HG03354 (cell line): ENCODE measurements around the gene OGA.

Experiments used
- ATAC-seq: cut with Tn5 transposase; IDR thresholded peaks from one replicate; pipeline ENCODE4 v1.9.1; 2021; ENCODE audit warnings: mild to moderate bottlenecking; ENCODE audit not compliant: unreplicated experiment, poor library complexity, severe bottlenecking

The OGA gene

GRCh38 chr10:101766753-101767599 is 51.3 kb downstream of the OGA start:
- no peak for ATAC-seq

- ATAC-seq, result no peak
Observed at GRCh38 chr10:101766306-101766705, 51.9 kb downstream of the OGA start.

- ATAC-seq, result no peak
Observed at GRCh38 chr10:101763141-101763846, 55.0 kb downstream of the OGA start.

GRCh38 chr10:101762736-101763135 is 55.5 kb downstream of the OGA start:
- no peak for ATAC-seq

GRCh38 chr10:101761226-101761625 is 57.0 kb downstream of the OGA start:
- no peak for ATAC-seq

GRCh38 chr10:101760510-101760909 is 57.7 kb downstream of the OGA start:
- ATAC-seq, result no peak

- ATAC-seq, result no peak
Observed at GRCh38 chr10:101759309-101760247, 58.7 kb downstream of the OGA start.

- no peak for ATAC-seq
Observed at GRCh38 chr10:101758858-101759257, 59.4 kb downstream of the OGA start.

- no peak for ATAC-seq
Observed at GRCh38 chr10:101752241-101752640, 66.0 kb downstream of the OGA start.

GRCh38 chr10:101749047-101750016 is 68.9 kb downstream of the OGA start:
- ATAC-seq, result no peak

GRCh38 chr10:101748496-101748895 is 69.7 kb downstream of the OGA start:
- ATAC-seq, result no peak

GRCh38 chr10:101745074-101745696 is 73.1 kb downstream of the OGA start:
- ATAC-seq, result no peak

GRCh38 chr10:101744267-101744666 is 74.0 kb downstream of the OGA start:
- ATAC-seq, result no peak

- no peak for ATAC-seq
Observed at GRCh38 chr10:101741938-101742337, 76.3 kb downstream of the OGA start.

GRCh38 chr10:101736666-101737065 is 81.6 kb downstream of the OGA start:
- ATAC-seq, result no peak
